GM12878 (cell line): ENCODE results near the gene ESYT3. TPM values are rescaled to one million over a fixed set of nuclear protein-coding genes. Genes with fewer than 3 reads are reported as not detected.

Experiments used
- ATAC-seq: fragments of 200-7000 bp; cut with Tn5 transposase; 3 replicates; pipeline ENCODE4 v1.9.1; 2020; ENCODE audit warnings: mild to moderate bottlenecking, moderate library complexity
- BruUV-seq: library from RNA; stranded (reverse); fragments of 400-500 nt; replicated peaks from 2 replicates; lab custom pipeline; 2021; lab: Mats Ljungman, UMichigan
- CTCF ChIA-PET: fragments of 300-600 bp; sonication (Branson Sonifier 250); formaldehyde crosslinking; extraction: SDS; loops from one replicate; lab custom pipeline; 2021; ENCODE audit warnings: inconsistent platforms; lab: Yijun Ruan, JAX
- POLR2A ChIA-PET: fragments of 350-600 bp; formaldehyde crosslinking; extraction: SDS; loops from one replicate; lab custom pipeline; 2021; ENCODE audit warnings: inconsistent platforms; lab: Charles Lee
- RAD21 ChIA-PET: fragments of 300-600 bp; sonication (Branson Sonifier 250); formaldehyde crosslinking; loops from one replicate; lab custom pipeline; 2023; ENCODE audit warnings: antibody characterized with exemption; ENCODE audit not compliant: unreplicated experiment; lab: Charles Lee
- SMC1A ChIA-PET: fragments of 300-600 bp; sonication (Branson Sonifier 250); formaldehyde crosslinking; loops from one replicate; lab custom pipeline; 2023; ENCODE audit not compliant: unreplicated experiment, uncharacterized antibody; lab: Charles Lee
- DNase-seq: peaks from one replicate; pipeline ENCODE4 v3.0.0-alpha.2; 2011; ENCODE audit warnings: low read depth, low spot score
- FAIRE-seq: peaks from 3 replicates; lab custom pipeline; 2011; peaks lifted over from hg19 to GRCh38; lab: Jason Lieb, UNC
- H2AFZ ChIP-seq: 2 replicates; pipeline ENCODE4 v1.6.0; 2011; ENCODE audit warnings: low read depth, low read length, control low read depth; ENCODE audit not compliant: control insufficient read depth
- H3K27ac ChIP-seq: 2 replicates; pipeline ENCODE4 v1.5.1; 2011; ENCODE audit warnings: control low read depth; ENCODE audit not compliant: control insufficient read depth, insufficient read depth
- H3K27me3 ChIP-seq, 2 experiments: replicated peaks in 1 of 2; 2 replicates each; pipeline versions ENCODE4 v1.6.0 to v1.6.1; 2011; ENCODE audit warnings: low read length in 1 of 2; ENCODE audit not compliant: control insufficient read depth in 2 of 2, insufficient read depth in 2 of 2
- H3K36me3 ChIP-seq, 2 experiments: 2 replicates each; pipeline ENCODE4 v1.5.1; 2011; ENCODE audit warnings: low read length in 1 of 2; ENCODE audit not compliant: control insufficient read depth in 2 of 2, insufficient read depth in 2 of 2
- H3K4me1 ChIP-seq: 2 replicates; pipeline ENCODE4 v1.6.1; 2011; ENCODE audit warnings: mild to moderate bottlenecking, low read length, moderate library complexity, mixed read lengths; ENCODE audit not compliant: control insufficient read depth, insufficient read depth
- H3K4me2 ChIP-seq: 2 replicates; pipeline ENCODE4 v1.6.0; 2011; ENCODE audit warnings: control low read depth; ENCODE audit not compliant: control insufficient read depth, insufficient read depth
- H3K4me3 ChIP-seq: fragments of 200-600 bp; sonication (generic); 2 replicates; pipeline ENCODE4 v1.5.1; 2016
- H3K79me2 ChIP-seq: 2 replicates; pipeline ENCODE4 v1.6.0; 2011; ENCODE audit warnings: low read length; ENCODE audit not compliant: control insufficient read depth, insufficient read depth
- H3K9ac ChIP-seq: 2 replicates; pipeline ENCODE4 v1.8.0; 2011; ENCODE audit warnings: low read length, control low read depth, mixed read lengths; ENCODE audit not compliant: control insufficient read depth, insufficient read depth
- H3K9me3 ChIP-seq: replicated peaks from 3 replicates; pipeline ENCODE4 v1.5.1; 2011; ENCODE audit warnings: mild to moderate bottlenecking, low read length; ENCODE audit not compliant: control insufficient read depth, insufficient read depth
- H4K20me1 ChIP-seq: 2 replicates; pipeline ENCODE4 v1.6.0; 2011; ENCODE audit not compliant: control insufficient read depth, insufficient read depth
- CEBPB ChIP-seq, 2 experiments: fragments of 150-350 bp in 1 of 2; IDR thresholded peaks; 2 replicates each; pipeline ENCODE4 v1.6.1; 2012 to 2014; ENCODE audit warnings: low read depth in 2 of 2, low read length in 2 of 2, borderline replicate concordance in 1 of 2, inconsistent platforms in 1 of 2
- FOXK2 ChIP-seq: fragments of 450-650 bp; IDR thresholded peaks from 2 replicates; pipeline ENCODE4 v1.6.1; 2017; ENCODE audit warnings: mild to moderate bottlenecking, moderate library complexity
- PAX8 ChIP-seq: fragments of 450-650 bp; IDR thresholded peaks from 2 replicates; pipeline ENCODE4 v1.6.1; 2017; ENCODE audit warnings: mild to moderate bottlenecking, moderate library complexity
- RUNX3 ChIP-seq: IDR thresholded peaks from 2 replicates; pipeline ENCODE4 v1.6.1; 2012; ENCODE audit warnings: low read length, inconsistent platforms
- SMAD5 ChIP-seq: IDR thresholded peaks from 2 replicates; pipeline ENCODE4 v1.6.1; 2016; ENCODE audit warnings: antibody characterized with exemption, low read depth
- YY1 ChIP-seq: IDR thresholded peaks from 2 replicates; pipeline ENCODE4 v1.6.1; 2011; ENCODE audit warnings: low read depth, mild to moderate bottlenecking, low read length
- ZNF207 ChIP-seq: fragments of 450-650 bp; IDR thresholded peaks from 2 replicates; pipeline ENCODE4 v1.6.1; 2014; ENCODE audit warnings: antibody characterized with exemption, mild to moderate bottlenecking, borderline replicate concordance
- WGBS: methylation state at CpG from one replicate; pipeline ENCODE4 v1.1.6; 2016; ENCODE audit warnings: low lambda C conversion rate; ENCODE audit not compliant: insufficient replicate concordance, insufficient coverage; ENCODE audit errors: missing lambda C conversion rate; 5-methylcytosine and 5-hydroxymethylcytosine counted together
- in situ Hi-C: fragments of 300-500 bp; cut with MboI; formaldehyde crosslinking; loops from 9 replicates; pipeline ENCODE4 v1.14.3; 2018; ENCODE audit warnings: mixed read lengths
- intact Hi-C: fragments of 100-400 bp; cut with micrococcal nuclease; formaldehyde crosslinking; loops from one replicate; pipeline ENCODE4 v1.14.2; 2022; ENCODE audit not compliant: unreplicated experiment
- polyA plus RNA-seq, 11 experiments: library from polyadenylated mRNA; depleted of rRNA in 4 of 11; unstranded in 6 of 11; stranded (reverse) in 5 of 11; fragments of >200 nt; fragmentation: Nextera tagmentation in 4 of 11; fragmentation: Illumina TruSeq in 1 of 11; extraction: Ambion mirVana in 4 of 11; extraction: Trizol in 1 of 11; gene quantifications; 1 replicate in 1 of 11; 2 replicates in 10 of 11; pipeline versions ENCODE4 v1.2.1 to v1.2.3, GENCODE V29; 2011 to 2016; ENCODE audit warnings: inconsistent platforms in 2 of 11, missing spikeins in 2 of 11, low read depth in 1 of 11
- total RNA-seq, 4 experiments: library from RNA; depleted of rRNA in 3 of 4; stranded (reverse); fragments of >200 nt in 3 of 4; fragmentation: Illumina TruSeq in 1 of 4; extraction: Trizol in 1 of 4; gene quantifications; 2 replicates each; pipeline versions ENCODE4 v1.2.1 to v1.2.3, GENCODE V29; 2013 to 2021
- TF ChIP-seq, protein P1 (sequence below): fragments of 150-350 bp; IDR thresholded peaks from 2 replicates; pipeline ENCODE4 v1.6.1; 2016; ENCODE audit warnings: low read depth, low read length
- TF ChIP-seq, protein P2 (sequence below): IDR thresholded peaks from 2 replicates; pipeline ENCODE4 v1.6.1; 2011; ENCODE audit warnings: borderline replicate concordance, low read depth, mild to moderate bottlenecking, moderate library complexity, mixed read lengths, low read length; ENCODE audit not compliant: insufficient read depth; ENCODE audit errors: extremely low read length
- TF ChIP-seq, protein P3 (sequence below): fragments of 450-650 bp; IDR thresholded peaks from 2 replicates; pipeline ENCODE4 v1.6.1; 2014; ENCODE audit warnings: mild to moderate bottlenecking
- TF ChIP-seq, protein P4 (sequence below): fragments of 450-650 bp; IDR thresholded peaks from 2 replicates; pipeline ENCODE4 v1.6.1; 2018; ENCODE audit warnings: borderline replicate concordance, mild to moderate bottlenecking; ENCODE audit not compliant: partially characterized antibody

Gene ESYT3
- total and polyA plus RNA-seq, 10 of the 15 experiments (the other 5 are each of a cell fraction or from before 2014, with no cell fraction given) = not detected

- H3K27me3 ChIP-seq = peaks cover 0 to 2% of the 10 kb centered on the region in 2 experiments; a peak in 3 of 4 replicates
- no peak for TF ChIP-seq SMAD5
- TF ChIP-seq, protein P1, sequence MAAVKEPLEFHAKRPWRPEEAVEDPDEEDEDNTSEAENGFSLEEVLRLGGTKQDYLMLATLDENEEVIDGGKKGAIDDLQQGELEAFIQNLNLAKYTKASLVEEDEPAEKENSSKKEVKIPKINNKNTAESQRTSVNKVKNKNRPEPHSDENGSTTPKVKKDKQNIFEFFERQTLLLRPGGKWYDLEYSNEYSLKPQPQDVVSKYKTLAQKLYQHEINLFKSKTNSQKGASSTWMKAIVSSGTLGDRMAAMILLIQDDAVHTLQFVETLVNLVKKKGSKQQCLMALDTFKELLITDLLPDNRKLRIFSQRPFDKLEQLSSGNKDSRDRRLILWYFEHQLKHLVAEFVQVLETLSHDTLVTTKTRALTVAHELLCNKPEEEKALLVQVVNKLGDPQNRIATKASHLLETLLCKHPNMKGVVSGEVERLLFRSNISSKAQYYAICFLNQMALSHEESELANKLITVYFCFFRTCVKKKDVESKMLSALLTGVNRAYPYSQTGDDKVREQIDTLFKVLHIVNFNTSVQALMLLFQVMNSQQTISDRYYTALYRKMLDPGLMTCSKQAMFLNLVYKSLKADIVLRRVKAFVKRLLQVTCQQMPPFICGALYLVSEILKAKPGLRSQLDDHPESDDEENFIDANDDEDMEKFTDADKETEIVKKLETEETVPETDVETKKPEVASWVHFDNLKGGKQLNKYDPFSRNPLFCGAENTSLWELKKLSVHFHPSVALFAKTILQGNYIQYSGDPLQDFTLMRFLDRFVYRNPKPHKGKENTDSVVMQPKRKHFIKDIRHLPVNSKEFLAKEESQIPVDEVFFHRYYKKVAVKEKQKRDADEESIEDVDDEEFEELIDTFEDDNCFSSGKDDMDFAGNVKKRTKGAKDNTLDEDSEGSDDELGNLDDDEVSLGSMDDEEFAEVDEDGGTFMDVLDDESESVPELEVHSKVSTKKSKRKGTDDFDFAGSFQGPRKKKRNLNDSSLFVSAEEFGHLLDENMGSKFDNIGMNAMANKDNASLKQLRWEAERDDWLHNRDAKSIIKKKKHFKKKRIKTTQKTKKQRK = no peak
- no peak for TF ChIP-seq FOXK2
- TF ChIP-seq, protein P2, sequence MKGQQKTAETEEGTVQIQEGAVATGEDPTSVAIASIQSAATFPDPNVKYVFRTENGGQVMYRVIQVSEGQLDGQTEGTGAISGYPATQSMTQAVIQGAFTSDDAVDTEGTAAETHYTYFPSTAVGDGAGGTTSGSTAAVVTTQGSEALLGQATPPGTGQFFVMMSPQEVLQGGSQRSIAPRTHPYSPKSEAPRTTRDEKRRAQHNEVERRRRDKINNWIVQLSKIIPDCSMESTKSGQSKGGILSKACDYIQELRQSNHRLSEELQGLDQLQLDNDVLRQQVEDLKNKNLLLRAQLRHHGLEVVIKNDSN = no peak
- TF ChIP-seq CEBPB (IDR thresholded peaks at IDR 0.05; ENCODE audit: borderline replicate concordance in 1 of 2, low read depth in 2 of 2, low read length in 2 of 2) = no peak
- no peak for TF ChIP-seq ZNF207
- TF ChIP-seq, protein P3, sequence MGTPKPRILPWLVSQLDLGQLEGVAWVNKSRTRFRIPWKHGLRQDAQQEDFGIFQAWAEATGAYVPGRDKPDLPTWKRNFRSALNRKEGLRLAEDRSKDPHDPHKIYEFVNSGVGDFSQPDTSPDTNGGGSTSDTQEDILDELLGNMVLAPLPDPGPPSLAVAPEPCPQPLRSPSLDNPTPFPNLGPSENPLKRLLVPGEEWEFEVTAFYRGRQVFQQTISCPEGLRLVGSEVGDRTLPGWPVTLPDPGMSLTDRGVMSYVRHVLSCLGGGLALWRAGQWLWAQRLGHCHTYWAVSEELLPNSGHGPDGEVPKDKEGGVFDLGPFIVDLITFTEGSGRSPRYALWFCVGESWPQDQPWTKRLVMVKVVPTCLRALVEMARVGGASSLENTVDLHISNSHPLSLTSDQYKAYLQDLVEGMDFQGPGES = no peak
- TF ChIP-seq, protein P4, sequence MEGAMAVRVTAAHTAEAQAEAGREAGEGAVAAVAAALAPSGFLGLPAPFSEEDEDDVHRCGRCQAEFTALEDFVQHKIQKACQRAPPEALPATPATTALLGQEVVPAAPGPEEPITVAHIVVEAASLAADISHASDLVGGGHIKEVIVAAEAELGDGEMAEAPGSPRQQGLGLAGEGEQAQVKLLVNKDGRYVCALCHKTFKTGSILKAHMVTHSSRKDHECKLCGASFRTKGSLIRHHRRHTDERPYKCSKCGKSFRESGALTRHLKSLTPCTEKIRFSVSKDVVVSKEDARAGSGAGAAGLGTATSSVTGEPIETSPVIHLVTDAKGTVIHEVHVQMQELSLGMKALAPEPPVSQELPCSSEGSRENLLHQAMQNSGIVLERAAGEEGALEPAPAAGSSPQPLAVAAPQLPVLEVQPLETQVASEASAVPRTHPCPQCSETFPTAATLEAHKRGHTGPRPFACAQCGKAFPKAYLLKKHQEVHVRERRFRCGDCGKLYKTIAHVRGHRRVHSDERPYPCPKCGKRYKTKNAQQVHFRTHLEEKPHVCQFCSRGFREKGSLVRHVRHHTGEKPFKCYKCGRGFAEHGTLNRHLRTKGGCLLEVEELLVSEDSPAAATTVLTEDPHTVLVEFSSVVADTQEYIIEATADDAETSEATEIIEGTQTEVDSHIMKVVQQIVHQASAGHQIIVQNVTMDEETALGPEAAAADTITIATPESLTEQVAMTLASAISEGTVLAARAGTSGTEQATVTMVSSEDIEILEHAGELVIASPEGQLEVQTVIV = no peak
- TF ChIP-seq RUNX3 = no peak
- TF ChIP-seq PAX8 = no peak
- TF ChIP-seq YY1 = no peak
Observed at GRCh38 chr3:138443521-138444503, 9.4 kb downstream of the ESYT3 start.

More at GRCh38 chr3:138443521-138444503, 9.4 kb downstream of the ESYT3 start:
- POLR2A ChIA-PET = no interaction called here
- Histone ChIP-seq H3K4me3 (no peak overlapping the region), H3K79me2 (no peaks in the 10 kb centered on the region), H3K36me3 (no peaks in the 10 kb centered on the region), H3K27ac (no peak overlapping the region), H3K9me3 (no peaks in the 10 kb centered on the region), H3K4me2 (no peak overlapping the region), H4K20me1 (no peaks in the 10 kb centered on the region), H2AFZ (no peak overlapping the region), H3K9ac (no peak overlapping the region), H3K4me1 (no peaks in the 10 kb centered on the region)
- RAD21 ChIA-PET = no interaction called here
- SMC1A ChIA-PET = no interaction called here
- in situ Hi-C loops = no loop called here
- BruUV-seq = no TSS peak
- CTCF ChIA-PET = no interaction called here
- intact Hi-C loops = no loop called here
- ATAC-seq (no peak), FAIRE-seq (no peak), DNase-seq (no peak)
- 53% methylated on average over 14 of the region's 14 CpGs for WGBS
